Right renal cortex interstitium (tissue), 3 donors: ENCODE data around the gene C11orf58. TPM values are rescaled to one million over a fixed set of nuclear protein-coding genes. Genes with fewer than 3 reads are reported as not detected.

Experiments
- DNase-seq, 3 donors: peaks; one replicate each; pipeline ENCODE4 v3.0.0-alpha.2; 2013; ENCODE audit warnings: low read depth in 3 of 3, low spot score in 2 of 3
- polyA plus RNA-seq, 3 donors: library from polyadenylated mRNA; unstranded; fragments of 120-200 nt; gene quantifications; one replicate each; pipeline ENCODE4 v1.2.1, GENCODE V29; 2013; ENCODE audit not compliant: insufficient read length in 3 of 3

The C11orf58 gene
- polyA plus RNA-seq, 3 donors: 400 to 424 (median 422) TPM

GRCh38 chr11:16799890-16800289 lies 61.4 kb downstream of the C11orf58 start:
- no peak for DNase-seq

GRCh38 chr11:16800382-16800781 lies 61.9 kb downstream of the C11orf58 start:
- no peak for DNase-seq

- no peak for DNase-seq
These were observed 63.0 kb downstream of the C11orf58 start for GRCh38 chr11:16801288-16801980.

GRCh38 chr11:16804104-16804947 lies 65.9 kb downstream of the C11orf58 start:
- no peak for DNase-seq

GRCh38 chr11:16805938-16806337 lies 67.5 kb downstream of the C11orf58 start:
- DNase-seq: peak in 1 of 3 donors; percentile 57

- no peak for DNase-seq
These were observed 68.3 kb downstream of the C11orf58 start for GRCh38 chr11:16806791-16807190.

GRCh38 chr11:16807306-16807705 lies 68.9 kb downstream of the C11orf58 start:
- DNase-seq: no peak
